Measurements from ENCODE around the gene INPP5E. TPM values are rescaled to one million over a fixed set of nuclear protein-coding genes. Genes with fewer than 3 reads are reported as not detected.

Gene INPP5E
- total RNA-seq, 3 donors from 2014 or later = 9.5 to 14.4 (median 9.6) TPM

DNA sequence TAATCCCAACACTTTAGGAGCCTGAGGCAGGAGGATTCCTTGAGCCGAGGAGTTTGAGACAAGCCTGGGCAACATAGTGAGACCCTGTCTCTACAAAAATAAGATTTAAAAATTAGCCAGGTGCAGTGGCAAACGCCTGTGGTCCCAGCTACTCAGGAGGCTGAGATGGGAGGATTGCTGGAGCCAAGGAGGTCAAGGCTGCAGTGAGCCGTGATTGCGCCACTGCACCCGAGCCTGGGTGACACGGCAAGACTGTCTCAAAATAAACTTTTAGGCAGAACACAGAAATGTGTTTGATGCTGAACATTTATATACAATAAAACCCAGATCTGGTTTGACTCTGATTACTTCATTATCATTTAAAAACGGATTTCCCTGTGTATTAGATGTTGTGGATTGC lies 34.2 kb downstream of the INPP5E start:
- ATAC-seq = no peak
- Histone ChIP-seq H3K36me3 (ENCODE audit: low read depth) (peaks cover 4% of the 10 kb centered on the region), H3K9me3 (no peaks in the 10 kb centered on the region), H3K4me3 (no peak overlapping the region), H3K4me1 (ENCODE audit: low read depth) (peaks cover 16% of the 10 kb centered on the region)
- TF ChIP-seq, protein P1, sequence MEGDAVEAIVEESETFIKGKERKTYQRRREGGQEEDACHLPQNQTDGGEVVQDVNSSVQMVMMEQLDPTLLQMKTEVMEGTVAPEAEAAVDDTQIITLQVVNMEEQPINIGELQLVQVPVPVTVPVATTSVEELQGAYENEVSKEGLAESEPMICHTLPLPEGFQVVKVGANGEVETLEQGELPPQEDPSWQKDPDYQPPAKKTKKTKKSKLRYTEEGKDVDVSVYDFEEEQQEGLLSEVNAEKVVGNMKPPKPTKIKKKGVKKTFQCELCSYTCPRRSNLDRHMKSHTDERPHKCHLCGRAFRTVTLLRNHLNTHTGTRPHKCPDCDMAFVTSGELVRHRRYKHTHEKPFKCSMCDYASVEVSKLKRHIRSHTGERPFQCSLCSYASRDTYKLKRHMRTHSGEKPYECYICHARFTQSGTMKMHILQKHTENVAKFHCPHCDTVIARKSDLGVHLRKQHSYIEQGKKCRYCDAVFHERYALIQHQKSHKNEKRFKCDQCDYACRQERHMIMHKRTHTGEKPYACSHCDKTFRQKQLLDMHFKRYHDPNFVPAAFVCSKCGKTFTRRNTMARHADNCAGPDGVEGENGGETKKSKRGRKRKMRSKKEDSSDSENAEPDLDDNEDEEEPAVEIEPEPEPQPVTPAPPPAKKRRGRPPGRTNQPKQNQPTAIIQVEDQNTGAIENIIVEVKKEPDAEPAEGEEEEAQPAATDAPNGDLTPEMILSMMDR (IDR thresholded peaks at IDR 0.05) = no peak
- intact Hi-C loops (cut with DNase I, micrococcal nuclease) = no loop called here
- DNase-seq = no peak

DNA sequence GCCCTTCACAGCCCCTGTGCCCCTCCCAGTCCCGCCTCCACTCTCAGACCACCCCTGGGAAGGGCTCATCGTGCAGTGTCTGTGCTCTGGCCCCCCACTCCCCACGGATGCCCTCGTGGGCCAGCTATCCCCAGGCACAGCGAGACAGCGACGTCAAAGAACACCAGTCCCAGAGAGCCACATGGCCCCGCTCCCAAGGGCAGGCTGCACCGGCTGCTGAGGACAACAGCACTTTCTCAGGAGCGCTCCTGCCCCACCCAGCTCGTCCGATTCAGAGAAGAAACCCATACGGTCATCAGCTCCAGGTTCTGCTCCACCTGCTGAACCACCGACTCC lies 34.9 kb downstream of the INPP5E start:
- DNase-seq (no peak), ATAC-seq (no peak)
- TF ChIP-seq, protein P1 (IDR thresholded peaks at IDR 0.05) = no peak
- Histone ChIP-seq H3K9me3 (no peaks in the 10 kb centered on the region), H3K36me3 (ENCODE audit: low read depth) (peaks cover 4% of the 10 kb centered on the region), H3K4me1 (ENCODE audit: low read depth) (peaks cover 19% of the 10 kb centered on the region), H3K4me3 (no peak overlapping the region)
- intact Hi-C loops (cut with DNase I, micrococcal nuclease) = no loop called here

DNA sequence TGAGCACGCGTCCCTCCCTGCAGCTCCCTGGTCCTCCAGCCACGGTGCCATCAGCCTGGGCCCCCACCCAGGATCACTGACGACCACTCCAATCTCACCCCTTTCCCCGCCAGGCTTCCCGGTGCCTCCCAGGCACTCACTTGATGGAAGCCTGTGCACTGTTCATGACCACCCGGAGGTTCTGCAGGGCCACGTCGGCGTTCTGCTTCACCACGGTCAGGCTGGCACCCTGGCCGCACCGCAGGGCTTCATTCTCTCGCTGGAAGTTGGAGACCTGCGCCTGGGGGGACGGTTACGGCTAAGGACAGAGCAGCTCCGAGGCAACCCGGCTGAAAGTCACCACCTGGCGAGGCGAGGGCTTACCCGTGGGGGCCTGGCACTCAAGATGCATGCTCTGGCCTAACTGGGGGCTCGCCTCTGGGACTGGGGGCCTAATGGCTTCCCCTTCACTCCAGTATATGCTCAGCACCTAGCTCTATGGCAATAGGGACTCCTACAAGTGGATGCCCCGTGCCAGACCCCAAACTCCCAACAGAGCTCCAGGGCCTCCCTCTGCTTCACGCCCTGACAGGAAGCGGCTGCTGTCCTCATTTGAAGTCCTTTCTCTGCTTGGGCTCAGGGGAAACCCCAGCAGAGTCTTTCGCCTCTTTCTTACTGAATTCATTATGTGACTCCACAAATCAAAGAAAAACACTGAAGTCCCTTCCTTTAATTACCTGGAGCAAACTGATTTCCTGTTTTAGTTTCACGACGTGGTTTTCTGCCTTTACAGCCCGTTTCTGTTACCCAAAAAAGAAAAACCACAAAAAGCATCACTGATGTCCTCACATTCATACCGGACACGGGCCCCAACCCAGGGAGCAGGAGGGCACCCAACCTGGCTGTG lies 35.5 kb downstream of the INPP5E start:
- H3K36me3 ChIP-seq (ENCODE audit: low read depth) = peaks cover 4% of the 10 kb centered on the region
- TF ChIP-seq, protein P1 (IDR thresholded peaks at IDR 0.05) = no peak
- ATAC-seq = no peak
- intact Hi-C loops (cut with DNase I, micrococcal nuclease) = no loop called here
- H3K9me3 ChIP-seq = no peaks in the 10 kb centered on the region
- no peak overlapping the region for H3K4me3 ChIP-seq
- peaks cover 16% of the 10 kb centered on the region for H3K4me1 ChIP-seq (ENCODE audit: low read depth)
- no peak for DNase-seq

DNA sequence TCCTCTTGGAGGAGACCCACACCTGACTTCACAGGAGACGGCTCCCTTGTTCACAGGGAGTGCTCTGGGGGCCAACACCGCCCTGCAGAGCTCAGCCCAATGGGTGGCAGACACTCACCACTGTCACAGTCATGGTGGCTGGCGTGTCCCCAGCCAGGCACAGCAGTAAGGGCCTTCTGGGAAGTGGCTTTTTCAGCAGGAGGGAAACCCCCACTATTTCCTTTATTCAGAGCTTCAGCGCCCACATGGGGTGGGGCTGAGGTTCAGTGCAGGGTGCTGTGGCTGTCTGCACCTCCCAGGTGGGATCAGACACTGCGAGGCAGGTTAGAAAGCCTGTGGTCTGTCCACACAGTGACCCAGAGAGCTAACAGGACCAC lies 36.1 kb downstream of the INPP5E start:
- Histone ChIP-seq H3K4me1 (ENCODE audit: low read depth) (peaks cover 18% of the 10 kb centered on the region), H3K9me3 (no peaks in the 10 kb centered on the region), H3K36me3 (ENCODE audit: low read depth) (peaks cover 4% of the 10 kb centered on the region), H3K4me3 (no peak overlapping the region)
- DNase-seq (peak in 2 of 3 donors; percentile 38 to 47), ATAC-seq (peak; percentile 47)
- TF ChIP-seq, protein P1 (IDR thresholded peaks at IDR 0.05) = no peak
- intact Hi-C loops (cut with DNase I, micrococcal nuclease) = no loop called here

DNA sequence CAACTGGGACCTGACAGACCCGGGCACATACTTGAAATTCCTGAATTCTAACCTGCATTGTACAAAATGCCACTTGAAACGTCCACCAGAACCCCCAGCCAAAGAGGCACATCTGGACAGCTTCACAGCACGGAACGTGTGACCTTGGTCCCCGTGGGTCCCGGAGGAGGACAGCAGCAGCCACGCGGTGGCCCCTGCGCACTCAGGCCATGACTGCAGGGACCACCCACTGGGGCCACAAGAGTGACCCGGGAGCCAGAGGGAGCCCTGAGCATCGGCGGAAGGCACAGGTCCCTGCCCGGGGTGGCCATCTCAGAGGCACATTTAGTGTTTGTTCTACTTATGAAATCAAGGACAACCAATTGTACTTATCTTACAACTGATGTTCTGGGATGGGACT lies 37.6 kb downstream of the INPP5E start:
- no peak overlapping the region for H3K4me3 ChIP-seq
- no peak for DNase-seq
- intact Hi-C loops (cut with DNase I, micrococcal nuclease) = no loop called here
- TF ChIP-seq, protein P1 (IDR thresholded peaks at IDR 0.05) = no peak
- H3K9me3 ChIP-seq = no peaks in the 10 kb centered on the region
- ATAC-seq = no peak
- peaks cover 18% of the 10 kb centered on the region for H3K4me1 ChIP-seq (ENCODE audit: low read depth)
- peaks cover 3% of the 10 kb centered on the region for H3K36me3 ChIP-seq (ENCODE audit: low read depth)
